Esophagus muscularis mucosa (tissue), 3 donors: Measurements from ENCODE around the gene USE1.

ENCODE experiments used
- POLR2A ChIP-seq: fragments of 450-650 bp; IDR thresholded peaks from one replicate; pipeline ENCODE4 v1.6.1; 2017; ENCODE audit warnings: antibody characterized with exemption, moderate library complexity, mild to moderate bottlenecking, low read depth
- TF ChIP-seq, protein P1 (sequence below), 3 experiments: fragments of 200-600 bp in 2 of 3; fragments of 450-650 bp in 1 of 3; sonication (generic) in 2 of 3; IDR thresholded peaks; one replicate each; pipeline ENCODE4 v1.5.1; 2017 to 2019; ENCODE audit warnings: antibody characterized with exemption in 3 of 3, mild to moderate bottlenecking in 2 of 3, moderate library complexity in 1 of 3

DNA sequence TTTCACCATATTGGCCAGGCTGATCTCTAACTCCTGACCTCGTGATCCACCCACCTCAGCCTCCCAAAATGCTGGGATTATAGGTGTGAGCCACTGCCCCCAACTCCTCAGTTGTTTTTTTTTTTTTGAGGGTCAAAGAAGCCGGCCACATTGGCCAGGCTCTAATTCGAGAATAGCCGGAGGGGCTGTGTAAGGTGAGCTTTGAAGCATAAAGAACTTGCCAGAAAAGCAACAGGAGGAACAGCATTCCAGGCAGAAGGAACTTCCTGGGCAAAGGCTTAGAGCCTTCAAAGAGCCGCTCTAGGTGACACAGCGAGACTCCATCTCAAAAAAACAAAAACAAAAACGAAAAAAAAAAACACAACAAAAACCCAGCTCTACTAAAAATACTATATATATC lies 50.9 kb downstream of the USE1 start:
- TF ChIP-seq, protein P1, sequence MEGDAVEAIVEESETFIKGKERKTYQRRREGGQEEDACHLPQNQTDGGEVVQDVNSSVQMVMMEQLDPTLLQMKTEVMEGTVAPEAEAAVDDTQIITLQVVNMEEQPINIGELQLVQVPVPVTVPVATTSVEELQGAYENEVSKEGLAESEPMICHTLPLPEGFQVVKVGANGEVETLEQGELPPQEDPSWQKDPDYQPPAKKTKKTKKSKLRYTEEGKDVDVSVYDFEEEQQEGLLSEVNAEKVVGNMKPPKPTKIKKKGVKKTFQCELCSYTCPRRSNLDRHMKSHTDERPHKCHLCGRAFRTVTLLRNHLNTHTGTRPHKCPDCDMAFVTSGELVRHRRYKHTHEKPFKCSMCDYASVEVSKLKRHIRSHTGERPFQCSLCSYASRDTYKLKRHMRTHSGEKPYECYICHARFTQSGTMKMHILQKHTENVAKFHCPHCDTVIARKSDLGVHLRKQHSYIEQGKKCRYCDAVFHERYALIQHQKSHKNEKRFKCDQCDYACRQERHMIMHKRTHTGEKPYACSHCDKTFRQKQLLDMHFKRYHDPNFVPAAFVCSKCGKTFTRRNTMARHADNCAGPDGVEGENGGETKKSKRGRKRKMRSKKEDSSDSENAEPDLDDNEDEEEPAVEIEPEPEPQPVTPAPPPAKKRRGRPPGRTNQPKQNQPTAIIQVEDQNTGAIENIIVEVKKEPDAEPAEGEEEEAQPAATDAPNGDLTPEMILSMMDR (IDR thresholded peaks at IDR 0.05), result no peak
- TF ChIP-seq POLR2A, result no peak
